Measurements from ENCODE around the gene VSX1.

Gene VSX1

GRCh38 chr20:25127761-25128537 is 46.0 kb upstream of the VSX1 start:
- Histone ChIP-seq H3K4ac (ENCODE audit: low read length) (no peak overlapping the region), H2BK15ac (ENCODE audit: low read length) (no peak overlapping the region), H3K9ac (ENCODE audit: low read depth, low read length, poor library complexity) (no peak overlapping the region), H2AK5ac (ENCODE audit: low read depth, low read length) (no peak overlapping the region), H3K23ac (ENCODE audit: low read depth, low read length, poor library complexity) (no peak overlapping the region), H4K91ac (ENCODE audit: low read depth, low read length, poor library complexity) (no peak overlapping the region), H2BK120ac (ENCODE audit: low read depth, low read length) (no peak overlapping the region), H4K8ac (ENCODE audit: low read depth, low read length) (no peak overlapping the region), H2BK12ac (ENCODE audit: low read length) (no peak overlapping the region), H2BK5ac (ENCODE audit: low read length) (no peak overlapping the region), H3K36me3 (replicated peaks in 1 of 2; ENCODE audit: control insufficient read depth in 2 of 2, insufficient read depth in 2 of 2, low read length in 2 of 2) (no peaks in the 10 kb centered on the region), H3K9me3 (replicated peaks in 1 of 2; ENCODE audit: control insufficient read depth in 2 of 2, insufficient read depth in 1 of 2, low read depth in 1 of 2, low read length in 2 of 2) (peaks cover 2 to 3% of the 10 kb centered on the region in 2 donors), H3K14ac (ENCODE audit: low read length) (no peak overlapping the region), H3K27me3 (ENCODE audit: control insufficient read depth in 3 of 3, insufficient read depth in 3 of 3, low read depth in 1 of 3, low read length in 3 of 3) (peaks cover 0 to 23% (median 0%) of the 10 kb centered on the region in 3 experiments), H3K79me1 (ENCODE audit: low read depth, low read length) (no peaks in the 10 kb centered on the region), H2AFZ (ENCODE audit: low read length) (no peak overlapping the region), H3K27ac (replicated peaks; ENCODE audit: low read length) (no peak overlapping the region), H3K4me2 (ENCODE audit: insufficient read depth, low read length, poor library complexity, severe bottlenecking) (no peak overlapping the region), H3K18ac (ENCODE audit: low read length) (no peak overlapping the region), H3K4me1 (ENCODE audit: control insufficient read depth in 2 of 2, insufficient read depth in 1 of 2, low read depth in 1 of 2, low read length in 2 of 2) (peaks cover 0 to 2% of the 10 kb centered on the region in 2 donors), H3K4me3 (ENCODE audit: low read length in 2 of 2) (no peak overlapping the region)
- DNase-seq (ENCODE audit: low spot score), result no peak
- no CpG with 5 or more reads among the region's 4 CpGs for WGBS, 2 donors (ENCODE audit: extremely low coverage in 2 of 2, insufficient read length in 2 of 2, insufficient replicate concordance in 1 of 2)

GRCh38 chr20:25126204-25127029 is 44.5 kb upstream of the VSX1 start:
- H3K4me1 ChIP-seq (ENCODE audit: control insufficient read depth in 2 of 2, insufficient read depth in 1 of 2, low read depth in 1 of 2, low read length in 2 of 2), result peaks cover 0 to 2% of the 10 kb centered on the region in 2 donors
- peaks cover 2 to 3% of the 10 kb centered on the region in 2 donors for H3K9me3 ChIP-seq (replicated peaks in 1 of 2; ENCODE audit: control insufficient read depth in 2 of 2, insufficient read depth in 1 of 2, low read depth in 1 of 2, low read length in 2 of 2)
- no peak overlapping the region for H2BK12ac ChIP-seq (ENCODE audit: low read length)
- WGBS, 2 donors (ENCODE audit: extremely low coverage in 2 of 2, insufficient read length in 2 of 2, insufficient replicate concordance in 1 of 2), result no CpG with 5 or more reads among the region's 4 CpGs
- H3K27me3 ChIP-seq (ENCODE audit: control insufficient read depth in 3 of 3, insufficient read depth in 3 of 3, low read depth in 1 of 3, low read length in 3 of 3), result peaks cover 0 to 17% (median 0%) of the 10 kb centered on the region in 3 experiments
- no peak overlapping the region for H3K4me3 ChIP-seq (ENCODE audit: low read length in 2 of 2)
- no peak overlapping the region for H3K4me2 ChIP-seq (ENCODE audit: insufficient read depth, low read length, poor library complexity, severe bottlenecking)
- no peak overlapping the region for H3K4ac ChIP-seq (ENCODE audit: low read length)
- no peak overlapping the region for H4K8ac ChIP-seq (ENCODE audit: low read depth, low read length)
- no peak overlapping the region for H2BK15ac ChIP-seq (ENCODE audit: low read length)
- no peak overlapping the region for H3K27ac ChIP-seq (replicated peaks; ENCODE audit: low read length)
- H2BK5ac ChIP-seq (ENCODE audit: low read length), result no peak overlapping the region
- no peak overlapping the region for H2AK5ac ChIP-seq (ENCODE audit: low read depth, low read length)
- H3K9ac ChIP-seq (ENCODE audit: low read depth, low read length, poor library complexity), result no peak overlapping the region
- no peak overlapping the region for H3K14ac ChIP-seq (ENCODE audit: low read length)
- H3K36me3 ChIP-seq (replicated peaks in 1 of 2; ENCODE audit: control insufficient read depth in 2 of 2, insufficient read depth in 2 of 2, low read length in 2 of 2), result no peaks in the 10 kb centered on the region
- no peaks in the 10 kb centered on the region for H3K79me1 ChIP-seq (ENCODE audit: low read depth, low read length)
- no peak overlapping the region for H3K18ac ChIP-seq (ENCODE audit: low read length)
- no peak overlapping the region for H3K23ac ChIP-seq (ENCODE audit: low read depth, low read length, poor library complexity)
- H2BK120ac ChIP-seq (ENCODE audit: low read depth, low read length), result no peak overlapping the region
- no peak for DNase-seq (ENCODE audit: low spot score)
- H4K91ac ChIP-seq (ENCODE audit: low read depth, low read length, poor library complexity), result no peak overlapping the region
- H2AFZ ChIP-seq (ENCODE audit: low read length), result no peak overlapping the region

GRCh38 chr20:25125636-25126035 is 43.7 kb upstream of the VSX1 start:
- Histone ChIP-seq H3K9me3 (replicated peaks in 1 of 2; ENCODE audit: control insufficient read depth in 2 of 2, insufficient read depth in 1 of 2, low read depth in 1 of 2, low read length in 2 of 2) (peaks cover 2 to 3% of the 10 kb centered on the region in 2 donors), H2AK5ac (ENCODE audit: low read depth, low read length) (no peak overlapping the region), H4K8ac (ENCODE audit: low read depth, low read length) (no peak overlapping the region), H3K27ac (replicated peaks; ENCODE audit: low read length) (no peak overlapping the region), H3K4me1 (ENCODE audit: control insufficient read depth in 2 of 2, insufficient read depth in 1 of 2, low read depth in 1 of 2, low read length in 2 of 2) (peaks cover 0 to 2% of the 10 kb centered on the region in 2 donors), H2BK5ac (ENCODE audit: low read length) (no peak overlapping the region), H2BK12ac (ENCODE audit: low read length) (no peak overlapping the region), H2AFZ (ENCODE audit: low read length) (no peak overlapping the region), H3K4me2 (ENCODE audit: insufficient read depth, low read length, poor library complexity, severe bottlenecking) (no peak overlapping the region), H2BK120ac (ENCODE audit: low read depth, low read length) (no peak overlapping the region), H3K18ac (ENCODE audit: low read length) (no peak overlapping the region), H3K36me3 (replicated peaks in 1 of 2; ENCODE audit: control insufficient read depth in 2 of 2, insufficient read depth in 2 of 2, low read length in 2 of 2) (no peaks in the 10 kb centered on the region), H3K14ac (ENCODE audit: low read length) (no peak overlapping the region), H3K4ac (ENCODE audit: low read length) (no peak overlapping the region), H3K27me3 (ENCODE audit: control insufficient read depth in 3 of 3, insufficient read depth in 3 of 3, low read depth in 1 of 3, low read length in 3 of 3) (peaks cover 0 to 17% (median 0%) of the 10 kb centered on the region in 3 experiments), H2BK15ac (ENCODE audit: low read length) (no peak overlapping the region), H3K23ac (ENCODE audit: low read depth, low read length, poor library complexity) (no peak overlapping the region), H3K79me1 (ENCODE audit: low read depth, low read length) (no peaks in the 10 kb centered on the region), H4K91ac (ENCODE audit: low read depth, low read length, poor library complexity) (no peak overlapping the region), H3K9ac (ENCODE audit: low read depth, low read length, poor library complexity) (no peak overlapping the region), H3K4me3 (ENCODE audit: low read length in 2 of 2) (no peak overlapping the region)
- DNase-seq (ENCODE audit: low spot score), result no peak
- no CpG with 5 or more reads among the region's 3 CpGs for WGBS, 2 donors (ENCODE audit: extremely low coverage in 2 of 2, insufficient read length in 2 of 2, insufficient replicate concordance in 1 of 2)

- no peak overlapping the region for H3K4me2 ChIP-seq (ENCODE audit: insufficient read depth, low read length, poor library complexity, severe bottlenecking)
- H4K8ac ChIP-seq (ENCODE audit: low read depth, low read length), result no peak overlapping the region
- H2AFZ ChIP-seq (ENCODE audit: low read length), result no peak overlapping the region
- peaks cover 0 to 4% of the 10 kb centered on the region in 2 donors for H3K36me3 ChIP-seq (replicated peaks in 1 of 2; ENCODE audit: control insufficient read depth in 2 of 2, insufficient read depth in 2 of 2, low read length in 2 of 2)
- no peak overlapping the region for H2AK5ac ChIP-seq (ENCODE audit: low read depth, low read length)
- no peak overlapping the region for H3K18ac ChIP-seq (ENCODE audit: low read length)
- no peak for DNase-seq (ENCODE audit: low spot score)
- H3K79me1 ChIP-seq (ENCODE audit: low read depth, low read length), result peaks cover 3% of the 10 kb centered on the region
- no peak overlapping the region for H3K4ac ChIP-seq (ENCODE audit: low read length)
- no peak overlapping the region for H2BK5ac ChIP-seq (ENCODE audit: low read length)
- H3K4me1 ChIP-seq (ENCODE audit: control insufficient read depth in 2 of 2, insufficient read depth in 1 of 2, low read depth in 1 of 2, low read length in 2 of 2), result peaks cover 18 to 20% of the 10 kb centered on the region in 2 donors
- no peak overlapping the region for H4K91ac ChIP-seq (ENCODE audit: low read depth, low read length, poor library complexity)
- H2BK12ac ChIP-seq (ENCODE audit: low read length), result no peak overlapping the region
- H3K23ac ChIP-seq (ENCODE audit: low read depth, low read length, poor library complexity), result no peak overlapping the region
- peaks cover 0 to 4% of the 10 kb centered on the region in 2 donors for H3K9me3 ChIP-seq (replicated peaks in 1 of 2; ENCODE audit: control insufficient read depth in 2 of 2, insufficient read depth in 1 of 2, low read depth in 1 of 2, low read length in 2 of 2)
- H2BK120ac ChIP-seq (ENCODE audit: low read depth, low read length), result no peak overlapping the region
- H2BK15ac ChIP-seq (ENCODE audit: low read length), result no peak overlapping the region
- no peak overlapping the region for H3K9ac ChIP-seq (ENCODE audit: low read depth, low read length, poor library complexity)
- H3K14ac ChIP-seq (ENCODE audit: low read length), result no peak overlapping the region
- H3K27ac ChIP-seq (replicated peaks; ENCODE audit: low read length), result no peak overlapping the region
- H3K27me3 ChIP-seq (ENCODE audit: control insufficient read depth in 3 of 3, insufficient read depth in 3 of 3, low read depth in 1 of 3, low read length in 3 of 3), result peaks cover 0 to 37% (median 5%) of the 10 kb centered on the region in 3 experiments
- no peak overlapping the region for H3K4me3 ChIP-seq (ENCODE audit: low read length in 2 of 2)
- no CpG with 5 or more reads among the region's 2 CpGs for WGBS, 2 donors (ENCODE audit: extremely low coverage in 2 of 2, insufficient read length in 2 of 2, insufficient replicate concordance in 1 of 2)
Measured at GRCh38 chr20:25120920-25121319, 39.0 kb upstream of the VSX1 start.

All from neuronal stem cell (in vitro differentiated cells).